ENCODE results near the gene SLC25A23. TPM values are rescaled to one million over a fixed set of nuclear protein-coding genes. Genes with fewer than 3 reads are reported as not detected.

Gene SLC25A23
- total RNA-seq, 1 experiment from 2014 or later: 42.9 TPM

GRCh38 chr19:6467384-6467783 lies 7.8 kb upstream of the SLC25A23 start:
- H3K36me3 Mint-ChIP-seq (ENCODE audit: insufficient read depth in 1 of 3, low read depth in 3 of 3): peaks cover 0 to 31% (median 23%) of the 10 kb centered on the region in 3 experiments; a peak in 6 of 7 replicates
- H3K4me2 ChIP-seq (ENCODE audit: insufficient read depth, insufficient read length, low read length): no peak overlapping the region
- H3K27ac Mint-ChIP-seq: no peak overlapping the region
- no CpG with 5 or more reads among the region's 8 CpGs for WGBS (ENCODE audit: extremely low coverage, insufficient read length, low lambda C conversion rate)
- H3K18ac ChIP-seq (ENCODE audit: insufficient read length, low read depth, low read length): no peak overlapping the region
- H2BK20ac ChIP-seq (ENCODE audit: low read depth, low read length, poor library complexity, severe bottlenecking): no peak overlapping the region
- H3K27me3 ChIP-seq (ENCODE audit: insufficient read depth, low read length): no peaks in the 10 kb centered on the region
- no peak overlapping the region for H2BK120ac ChIP-seq (ENCODE audit: low read depth, low read length, poor library complexity, severe bottlenecking)
- H3K9me3 Mint-ChIP-seq: no peaks in the 10 kb centered on the region
- no peaks in the 10 kb centered on the region for H3K4me1 ChIP-seq (ENCODE audit: insufficient read depth, low read length)
- H3K4me1 Mint-ChIP-seq: peaks cover 17 to 37% of the 10 kb centered on the region in 2 experiments
- TF ChIP-seq CTCF (conservative IDR thresholded peaks at IDR 0.05): no peak
- H4K8ac ChIP-seq (replicated peaks; ENCODE audit: insufficient read length, low read depth, low read length): no peak overlapping the region
- H3K14ac ChIP-seq (ENCODE audit: insufficient read depth, low read length): no peak overlapping the region
- H3K4me3 Mint-ChIP-seq: no peak overlapping the region
- H3K9me3 ChIP-seq (ENCODE audit: control insufficient read depth, low read depth, low read length): no peaks in the 10 kb centered on the region
- no peak overlapping the region for H3K4ac ChIP-seq (ENCODE audit: low read depth, low read length)
- H2AFZ ChIP-seq (ENCODE audit: low read length): no peak overlapping the region
- no peaks in the 10 kb centered on the region for H3K79me1 ChIP-seq (ENCODE audit: insufficient read depth, low read depth, low read length, poor library complexity, severe bottlenecking)
- no peaks in the 10 kb centered on the region for H3K79me2 ChIP-seq (ENCODE audit: insufficient read depth, low read length)
- no peak overlapping the region for H3T11ph ChIP-seq (ENCODE audit: low read length)
- H2BK15ac ChIP-seq (ENCODE audit: low read depth, low read length): no peak overlapping the region
- H2BK12ac ChIP-seq (ENCODE audit: insufficient read length, low read depth, low read length): no peak overlapping the region
- H4K5ac ChIP-seq (ENCODE audit: insufficient read length, low read depth, low read length): no peak overlapping the region
- no peaks in the 10 kb centered on the region for H4K20me1 ChIP-seq (ENCODE audit: control insufficient read depth, insufficient read depth, insufficient read length)
- peaks cover 5% of the 10 kb centered on the region for H3K23me2 ChIP-seq (ENCODE audit: insufficient read length, low read depth, low read length, poor library complexity, severe bottlenecking)
- no peak overlapping the region for H3K56ac ChIP-seq (ENCODE audit: insufficient read length, low read depth, low read length)
- H2AK5ac ChIP-seq (ENCODE audit: insufficient read length, low read length): no peak overlapping the region
- H4K91ac ChIP-seq (ENCODE audit: insufficient read length, low read depth, low read length): no peak overlapping the region
- no peak overlapping the region for H3K23ac ChIP-seq (ENCODE audit: insufficient read length, low read depth, low read length)
- H2BK5ac ChIP-seq (ENCODE audit: insufficient read length, low read length): no peak overlapping the region
- no peak overlapping the region for H3K9ac ChIP-seq (ENCODE audit: extremely low read depth, insufficient read length, low read length)
- DNase-seq: no peak
- peaks cover 2% of the 10 kb centered on the region for H3K27me3 Mint-ChIP-seq (ENCODE audit: low read depth)
- no peak overlapping the region for H3K27ac ChIP-seq (ENCODE audit: insufficient read length, low read depth, low read length)

All from H9 (cell line).